Testis (tissue), 2 donors: ENCODE measurements around the gene SLC4A8.

Source experiments
- POLR2A ChIP-seq: fragments of 450-650 bp; IDR thresholded peaks from one replicate; pipeline ENCODE4 v1.6.1; 2017; ENCODE audit warnings: antibody characterized with exemption, mild to moderate bottlenecking, moderate library complexity
- TF ChIP-seq, protein P1 (sequence below), 3 experiments: fragments of 450-650 bp in 2 of 3; fragments of 200-600 bp in 1 of 3; sonication (generic) in 1 of 3; IDR thresholded peaks; one replicate each; pipeline ENCODE4 v1.5.1; 2016 to 2019; ENCODE audit warnings: antibody characterized with exemption in 3 of 3, mild to moderate bottlenecking in 2 of 3, moderate library complexity in 1 of 3

- TF ChIP-seq, protein P1, sequence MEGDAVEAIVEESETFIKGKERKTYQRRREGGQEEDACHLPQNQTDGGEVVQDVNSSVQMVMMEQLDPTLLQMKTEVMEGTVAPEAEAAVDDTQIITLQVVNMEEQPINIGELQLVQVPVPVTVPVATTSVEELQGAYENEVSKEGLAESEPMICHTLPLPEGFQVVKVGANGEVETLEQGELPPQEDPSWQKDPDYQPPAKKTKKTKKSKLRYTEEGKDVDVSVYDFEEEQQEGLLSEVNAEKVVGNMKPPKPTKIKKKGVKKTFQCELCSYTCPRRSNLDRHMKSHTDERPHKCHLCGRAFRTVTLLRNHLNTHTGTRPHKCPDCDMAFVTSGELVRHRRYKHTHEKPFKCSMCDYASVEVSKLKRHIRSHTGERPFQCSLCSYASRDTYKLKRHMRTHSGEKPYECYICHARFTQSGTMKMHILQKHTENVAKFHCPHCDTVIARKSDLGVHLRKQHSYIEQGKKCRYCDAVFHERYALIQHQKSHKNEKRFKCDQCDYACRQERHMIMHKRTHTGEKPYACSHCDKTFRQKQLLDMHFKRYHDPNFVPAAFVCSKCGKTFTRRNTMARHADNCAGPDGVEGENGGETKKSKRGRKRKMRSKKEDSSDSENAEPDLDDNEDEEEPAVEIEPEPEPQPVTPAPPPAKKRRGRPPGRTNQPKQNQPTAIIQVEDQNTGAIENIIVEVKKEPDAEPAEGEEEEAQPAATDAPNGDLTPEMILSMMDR (IDR thresholded peaks at IDR 0.05) = no peak
- TF ChIP-seq POLR2A = no peak
These were observed 24.1 kb downstream of the SLC4A8 start for GRCh38 chr12:51448618-51449256.
